IMR-90 (cell line): ENCODE data around the gene SLC36A1. TPM values are rescaled to one million over a fixed set of nuclear protein-coding genes. Genes with fewer than 3 reads are reported as not detected.
A peak's percentile ranks its signal among the peaks of the same experiment; 100 is the strongest.

Source experiments
- ATAC-seq: fragments of 200-7000 bp; cut with Tn5 transposase; 2 replicates; pipeline ENCODE4 v1.9.1; 2020; ENCODE audit warnings: low read depth, mild to moderate bottlenecking, moderate library complexity
- BruUV-seq: library from RNA; stranded (reverse); fragments of 400-500 nt; replicated peaks from 2 replicates; lab custom pipeline; 2021; lab: Mats Ljungman, UMichigan
- CTCF ChIA-PET: fragments of 300-600 bp; formaldehyde crosslinking; extraction: SDS; loops from one replicate; lab custom pipeline; 2021; ENCODE audit warnings: antibody characterized with exemption; lab: Yijun Ruan, JAX
- POLR2A ChIA-PET: fragments of 300-600 bp; sonication (Branson Sonifier 250); formaldehyde crosslinking; loops from one replicate; lab custom pipeline; 2022; ENCODE audit warnings: antibody characterized with exemption; ENCODE audit not compliant: unreplicated experiment; lab: Charles Lee
- DNase-seq: peaks from one replicate; pipeline ENCODE4 v3.0.0; 2013
- H2AFZ ChIP-seq: replicated peaks from 2 replicates; pipeline ENCODE3; 2013; ENCODE audit warnings: low read length, mild to moderate bottlenecking; ENCODE audit not compliant: poor library complexity
- H2AK5ac ChIP-seq: 2 replicates; pipeline ENCODE4 v1.6.1; 2013; ENCODE audit warnings: low read depth, low read length, inconsistent platforms
- H2AK9ac ChIP-seq: replicated peaks from 2 replicates; pipeline ENCODE3; 2013; ENCODE audit warnings: mild to moderate bottlenecking, low read depth, low read length, moderate library complexity; ENCODE audit not compliant: poor library complexity
- H2BK120ac ChIP-seq: 2 replicates; pipeline ENCODE4 v1.6.1; 2013; ENCODE audit warnings: low read depth, low read length, inconsistent platforms
- H2BK15ac ChIP-seq: 3 replicates; pipeline ENCODE4 v1.6.1; 2013; ENCODE audit warnings: low read depth, low read length, inconsistent platforms
- H2BK20ac ChIP-seq: 2 replicates; pipeline ENCODE4 v1.6.1; 2013; ENCODE audit warnings: low read depth, mild to moderate bottlenecking, inconsistent platforms, low read length, moderate library complexity
- H2BK5ac ChIP-seq: 2 replicates; pipeline ENCODE4 v1.6.1; 2013; ENCODE audit warnings: mild to moderate bottlenecking, low read depth, low read length, inconsistent platforms; ENCODE audit not compliant: poor library complexity, severe bottlenecking
- H3K14ac ChIP-seq: replicated peaks from 2 replicates; pipeline ENCODE4 v1.6.1; 2013; ENCODE audit warnings: low read depth, low read length, inconsistent platforms
- H3K18ac ChIP-seq: 2 replicates; pipeline ENCODE4 v1.6.1; 2013; ENCODE audit warnings: low read depth, low read length, control low read depth
- H3K23ac ChIP-seq: 2 replicates; pipeline ENCODE4 v1.6.1; 2013; ENCODE audit warnings: low read depth, low read length, inconsistent platforms
- H3K27ac ChIP-seq: 2 replicates; pipeline ENCODE4 v1.5.1; 2013; ENCODE audit warnings: mild to moderate bottlenecking, control low read depth, low read length; ENCODE audit not compliant: insufficient read depth
- H3K27me3 ChIP-seq: 2 replicates; pipeline ENCODE4 v1.6.1; 2013; ENCODE audit warnings: low read length; ENCODE audit not compliant: control insufficient read depth, insufficient read depth
- H3K36me3 ChIP-seq: 2 replicates; pipeline ENCODE4 v1.6.1; 2013; ENCODE audit warnings: low read length, mixed read lengths; ENCODE audit not compliant: control insufficient read depth, insufficient read depth
- H3K4ac ChIP-seq: 2 replicates; pipeline ENCODE4 v1.6.1; 2013; ENCODE audit warnings: low read depth, low read length, inconsistent platforms
- H3K4me1 ChIP-seq: 2 replicates; pipeline ENCODE4 v1.6.1; 2013; ENCODE audit warnings: low read length, mixed read lengths; ENCODE audit not compliant: control insufficient read depth, insufficient read depth
- H3K4me2 ChIP-seq: 2 replicates; pipeline ENCODE4 v1.6.1; 2013; ENCODE audit warnings: low read depth, mild to moderate bottlenecking, control low read depth, low read length, moderate library complexity
- H3K4me3 ChIP-seq: 2 replicates; pipeline ENCODE4 v1.5.1; 2013; ENCODE audit warnings: low read depth, mild to moderate bottlenecking, control low read depth, low read length, moderate library complexity; ENCODE audit not compliant: insufficient read depth
- H3K56ac ChIP-seq: 2 replicates; pipeline ENCODE4 v1.6.1; 2013; ENCODE audit warnings: low read length, inconsistent platforms; ENCODE audit not compliant: insufficient read depth; ENCODE audit errors: extremely low read depth
- H3K79me1 ChIP-seq, 2 experiments: 2 replicates each; pipeline ENCODE4 v1.6.1; 2013; ENCODE audit warnings: low read length in 2 of 2, inconsistent platforms in 1 of 2, low read depth in 1 of 2
- H3K9ac ChIP-seq: 2 replicates; pipeline ENCODE4 v1.6.1; 2013; ENCODE audit warnings: low read depth, low read length, control low read depth
- H3K9me1 ChIP-seq: 2 replicates; pipeline ENCODE4 v1.6.1; 2013; ENCODE audit warnings: low read length, inconsistent platforms; ENCODE audit not compliant: insufficient read depth
- H3K9me3 ChIP-seq: 2 replicates; pipeline ENCODE4 v1.6.1; 2013; ENCODE audit warnings: low read length; ENCODE audit not compliant: control insufficient read depth, insufficient read depth
- H4K20me1 ChIP-seq: 2 replicates; pipeline ENCODE4 v1.6.1; 2013; ENCODE audit warnings: low read length, inconsistent platforms; ENCODE audit not compliant: insufficient read depth
- H4K5ac ChIP-seq: 2 replicates; pipeline ENCODE4 v1.6.1; 2013; ENCODE audit warnings: mild to moderate bottlenecking, low read depth, low read length, control low read depth
- H4K8ac ChIP-seq, 2 experiments: 2 replicates each; pipeline ENCODE4 v1.6.1; 2013; ENCODE audit warnings: low read depth in 2 of 2, low read length in 2 of 2, control low read depth in 1 of 2, inconsistent platforms in 1 of 2
- H4K91ac ChIP-seq: 2 replicates; pipeline ENCODE4 v1.6.1; 2013; ENCODE audit warnings: low read depth, low read length, inconsistent platforms; ENCODE audit not compliant: insufficient read depth
- BHLHE40 ChIP-seq: fragments of 150-350 bp; IDR thresholded peaks from 2 replicates; pipeline ENCODE4 v1.6.1; 2016; ENCODE audit warnings: mild to moderate bottlenecking, low read depth, low read length
- CEBPB ChIP-seq: IDR thresholded peaks from 2 replicates; pipeline ENCODE4 v1.6.1; 2012; ENCODE audit warnings: low read depth, low read length, improper control_type of control experiment
- CHD1 ChIP-seq: IDR thresholded peaks from 2 replicates; pipeline ENCODE4 v1.6.1; 2012; ENCODE audit warnings: low read depth, low read length, improper control_type of control experiment
- FOS ChIP-seq: fragments of 150-350 bp; IDR thresholded peaks from 2 replicates; pipeline ENCODE4 v1.6.1; 2016; ENCODE audit warnings: low read depth, low read length
- MAFK ChIP-seq: IDR thresholded peaks from 2 replicates; pipeline ENCODE4 v1.6.1; 2012; ENCODE audit warnings: low read depth, low read length, improper control_type of control experiment
- MAZ ChIP-seq: IDR thresholded peaks from 2 replicates; pipeline ENCODE4 v1.6.1; 2012; ENCODE audit warnings: low read depth, mild to moderate bottlenecking, low read length, improper control_type of control experiment, moderate library complexity, borderline replicate concordance
- MXI1 ChIP-seq: IDR thresholded peaks from 2 replicates; pipeline ENCODE4 v1.6.1; 2012; ENCODE audit warnings: low read depth, mild to moderate bottlenecking, low read length, moderate library complexity, borderline replicate concordance
- NFE2L2 ChIP-seq: fragments of 150-350 bp; IDR thresholded peaks from 2 replicates; pipeline ENCODE4 v1.6.1; 2016; ENCODE audit warnings: low read depth, mild to moderate bottlenecking, low read length
- POLR2A ChIP-seq: IDR thresholded peaks from 2 replicates; pipeline ENCODE4 v1.6.1; 2012; ENCODE audit warnings: mild to moderate bottlenecking, low read depth, low read length
- RAD21 ChIP-seq: IDR thresholded peaks from 2 replicates; pipeline ENCODE4 v1.6.1; 2012; ENCODE audit warnings: low read length, improper control_type of control experiment
- RCOR1 ChIP-seq: IDR thresholded peaks from 2 replicates; pipeline ENCODE4 v1.6.1; 2012; ENCODE audit warnings: mild to moderate bottlenecking, low read length, improper control_type of control experiment; ENCODE audit not compliant: insufficient replicate concordance
- RFX5 ChIP-seq: IDR thresholded peaks from 2 replicates; pipeline ENCODE4 v1.8.0; 2012; ENCODE audit warnings: low read depth, mild to moderate bottlenecking, low read length, moderate library complexity
- SMC3 ChIP-seq: fragments of 150-350 bp; IDR thresholded peaks from 2 replicates; pipeline ENCODE4 v1.6.1; 2016; ENCODE audit warnings: low read depth, mild to moderate bottlenecking, antibody characterized with exemption, low read length, moderate library complexity
- USF2 ChIP-seq: fragments of 150-350 bp; IDR thresholded peaks from 2 replicates; pipeline ENCODE4 v1.6.1; 2017; ENCODE audit warnings: mild to moderate bottlenecking, antibody characterized with exemption, low read length, low read depth
- WGBS, 2 experiments: methylation state at CpG; one replicate each; pipeline versions ENCODE4 v1.1.5 to v1.1.7; 2013; ENCODE audit warnings: missing lambda C conversion rate in 2 of 2; ENCODE audit not compliant: insufficient read length in 1 of 2; ENCODE audit errors: extremely low coverage in 2 of 2; 5-methylcytosine and 5-hydroxymethylcytosine counted together
- dilution Hi-C: fragments of 300-500 bp; cut with HindIII; formaldehyde crosslinking; loops from one replicate; pipeline ENCODE4 v1.14.3; 2018; ENCODE audit warnings: low sequenced_read_pairs; ENCODE audit not compliant: unreplicated experiment
- in situ Hi-C: fragments of 300-500 bp; cut with MboI; formaldehyde crosslinking; loops from 3 replicates; pipeline ENCODE4 v1.14.3; 2019; ENCODE audit warnings: low sequenced_read_pairs, inconsistent platforms, mixed read lengths
- intact Hi-C: fragments of 100-400 bp; cut with micrococcal nuclease; formaldehyde crosslinking; loops from 2 replicates; pipeline ENCODE4 v1.10.0; 2022
- polyA plus RNA-seq, 3 experiments: library from polyadenylated mRNA; depleted of rRNA; stranded (reverse); fragments of >200 nt; gene quantifications; 2 replicates each; pipeline ENCODE4 v1.2.3, GENCODE V29; 2012; ENCODE audit warnings: low replicate concordance in 1 of 3
- total RNA-seq: library from RNA; depleted of rRNA; stranded (reverse); fragments of >200 nt; gene quantifications from 2 replicates; pipeline ENCODE4 v1.2.3, GENCODE V29; 2012
- TF ChIP-seq, protein P1 (sequence below): conservative IDR thresholded peaks from 2 replicates; pipeline ENCODE4 v1.5.1; 2012; ENCODE audit warnings: mild to moderate bottlenecking, low read depth, low read length, improper control_type of control experiment
- TF ChIP-seq, protein P2 (sequence below): fragments of 150-350 bp; IDR thresholded peaks from 2 replicates; pipeline ENCODE4 v1.6.1; 2016; ENCODE audit warnings: low read depth, mild to moderate bottlenecking, low read length, moderate library complexity, borderline replicate concordance

The SLC36A1 gene
- total and polyA plus RNA-seq, 2 of the 4 experiments (the other 2 are of a cell fraction), result 5.7 to 8.7 TPM

DNA sequence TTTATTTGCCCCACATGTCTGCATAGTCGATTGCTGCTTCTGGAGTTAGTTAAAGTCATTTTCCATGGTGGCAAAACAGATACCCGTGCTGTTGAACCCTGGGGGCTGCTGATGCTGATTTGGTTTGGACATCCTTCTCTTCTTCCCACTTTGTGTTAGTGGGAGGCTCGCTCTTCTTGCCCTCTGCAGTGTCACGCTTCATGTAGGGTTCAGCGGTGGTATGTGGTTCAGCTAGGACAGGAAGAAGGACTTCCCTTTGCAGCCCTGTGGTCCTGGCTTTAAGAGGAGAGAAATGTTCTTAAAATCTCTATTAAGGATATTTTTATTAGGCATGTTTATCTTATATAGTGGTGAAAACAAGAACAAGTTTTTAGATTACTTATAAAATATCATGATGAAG lies 36.2 kb downstream of the SLC36A1 start:
- Histone ChIP-seq H3K4me1 (peaks cover 11% of the 10 kb centered on the region), H2BK120ac (no peak overlapping the region), H3K36me3 (peaks cover 23% of the 10 kb centered on the region), H2BK5ac (no peak overlapping the region), H4K5ac (no peak overlapping the region), H2AK9ac (no peak overlapping the region), H2AK5ac (no peak overlapping the region), H2BK15ac (no peak overlapping the region), H2AFZ (no peak overlapping the region), H3K56ac (no peak overlapping the region), H4K91ac (no peak overlapping the region), H3K9ac (no peak overlapping the region), H2BK20ac (0 out of 2 replicates have a peak overlapping the region, but pooled peaks have one; percentile 36), H3K27ac (no peak overlapping the region), H3K23ac (no peak overlapping the region), H3K4me3 (no peak overlapping the region), H3K18ac (no peak overlapping the region), H3K4me2 (no peak overlapping the region), H3K9me1 (peaks cover 4% of the 10 kb centered on the region; the same call in 1 of the 2 replicates), H3K79me1 (peaks cover 0 to 9% of the 10 kb centered on the region in 2 experiments; a peak in 2 of 4 replicates), H4K20me1 (peaks cover 4% of the 10 kb centered on the region; the same call in 1 of the 2 replicates), H3K27me3 (no peaks in the 10 kb centered on the region), H3K4ac (no peak overlapping the region), H4K8ac (no peak overlapping the region), H3K14ac (no peak overlapping the region), H3K9me3 (no peaks in the 10 kb centered on the region)
- in situ Hi-C loops (no loop called here), intact Hi-C loops (no loop called here), dilution Hi-C loops (no loop called here)
- DNase-seq (no peak), ATAC-seq (no peak)
- ChIA-PET POLR2A (no interaction called here), CTCF (interaction anchor here (1.0 kb wide), 1 partner anchor 8 kb away, joined by 5 read pairs; no protein-coding TSS in a partner anchor)
- BruUV-seq, result no TSS peak
- TF ChIP-seq, protein P1, sequence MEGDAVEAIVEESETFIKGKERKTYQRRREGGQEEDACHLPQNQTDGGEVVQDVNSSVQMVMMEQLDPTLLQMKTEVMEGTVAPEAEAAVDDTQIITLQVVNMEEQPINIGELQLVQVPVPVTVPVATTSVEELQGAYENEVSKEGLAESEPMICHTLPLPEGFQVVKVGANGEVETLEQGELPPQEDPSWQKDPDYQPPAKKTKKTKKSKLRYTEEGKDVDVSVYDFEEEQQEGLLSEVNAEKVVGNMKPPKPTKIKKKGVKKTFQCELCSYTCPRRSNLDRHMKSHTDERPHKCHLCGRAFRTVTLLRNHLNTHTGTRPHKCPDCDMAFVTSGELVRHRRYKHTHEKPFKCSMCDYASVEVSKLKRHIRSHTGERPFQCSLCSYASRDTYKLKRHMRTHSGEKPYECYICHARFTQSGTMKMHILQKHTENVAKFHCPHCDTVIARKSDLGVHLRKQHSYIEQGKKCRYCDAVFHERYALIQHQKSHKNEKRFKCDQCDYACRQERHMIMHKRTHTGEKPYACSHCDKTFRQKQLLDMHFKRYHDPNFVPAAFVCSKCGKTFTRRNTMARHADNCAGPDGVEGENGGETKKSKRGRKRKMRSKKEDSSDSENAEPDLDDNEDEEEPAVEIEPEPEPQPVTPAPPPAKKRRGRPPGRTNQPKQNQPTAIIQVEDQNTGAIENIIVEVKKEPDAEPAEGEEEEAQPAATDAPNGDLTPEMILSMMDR, result no peak
- TF ChIP-seq MXI1 (no peak), CEBPB (no peak), RAD21 (no peak), BHLHE40 (no peak), CHD1 (no peak), RCOR1 (no peak), USF2 (no peak), MAFK (no peak), SMC3 (no peak), MAZ (no peak), RFX5 (no peak), NFE2L2 (no peak), FOS (no peak), POLR2A (no peak)
- TF ChIP-seq, protein P2, sequence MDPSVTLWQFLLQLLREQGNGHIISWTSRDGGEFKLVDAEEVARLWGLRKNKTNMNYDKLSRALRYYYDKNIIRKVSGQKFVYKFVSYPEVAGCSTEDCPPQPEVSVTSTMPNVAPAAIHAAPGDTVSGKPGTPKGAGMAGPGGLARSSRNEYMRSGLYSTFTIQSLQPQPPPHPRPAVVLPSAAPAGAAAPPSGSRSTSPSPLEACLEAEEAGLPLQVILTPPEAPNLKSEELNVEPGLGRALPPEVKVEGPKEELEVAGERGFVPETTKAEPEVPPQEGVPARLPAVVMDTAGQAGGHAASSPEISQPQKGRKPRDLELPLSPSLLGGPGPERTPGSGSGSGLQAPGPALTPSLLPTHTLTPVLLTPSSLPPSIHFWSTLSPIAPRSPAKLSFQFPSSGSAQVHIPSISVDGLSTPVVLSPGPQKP, result no peak
- no CpG with 5 or more reads among the region's 5 CpGs for WGBS, 2 experiments
